ENCODE measurements around the gene IFFO2. TPM values are rescaled to one million over a fixed set of nuclear protein-coding genes. Genes with fewer than 3 reads are reported as not detected.

IFFO2 gene
- total RNA-seq, 2 experiments from 2014 or later = 19.9 to 22.7 TPM

DNA sequence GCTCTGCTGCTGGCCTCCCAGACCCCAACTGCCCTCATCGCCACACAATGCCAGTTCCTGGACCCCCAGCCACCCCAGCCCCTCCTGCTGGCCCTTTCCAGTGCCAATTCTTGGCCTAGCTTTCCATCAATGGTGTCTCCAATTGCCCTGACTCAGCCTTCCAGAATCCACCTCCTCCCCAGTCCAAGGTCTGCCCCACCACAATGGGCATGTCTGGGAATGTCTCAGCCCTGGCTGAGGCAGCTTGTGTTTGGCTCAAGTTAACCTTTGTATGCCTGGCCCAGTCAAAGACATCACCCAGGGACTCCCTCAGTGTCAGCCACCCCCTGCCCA lies 70.5 kb downstream of the IFFO2 start:
- CTCF ChIA-PET = interaction anchor here (1.0 kb wide), 1 partner anchor 11 kb away, joined by 3 read pairs; no protein-coding TSS in a partner anchor
- no peaks in the 10 kb centered on the region for H3K27me3 Mint-ChIP-seq

GRCh38 chr1:18885311-18886002 lies 71.0 kb downstream of the IFFO2 start:
- Mint-ChIP-seq H3K4me1 (no peaks in the 10 kb centered on the region), H3K36me3 (ENCODE audit: low read depth) (no peaks in the 10 kb centered on the region), H3K9me3 (no peaks in the 10 kb centered on the region), H3K27ac (no peak overlapping the region), H3K27me3 (no peaks in the 10 kb centered on the region), H3K4me3 (no peak overlapping the region)
- CTCF ChIA-PET = interaction anchor here (1.0 to 1.9 kb wide), 4 partner anchors 11 to 228 kb away, joined by 5 to 16 read pairs (median 8); partner anchors contain the start of gene ALDH4A1
- DNase-seq = no peak
- POLR2A ChIA-PET = interaction anchor here (1.0 kb wide), 1 partner anchor 17 kb away, joined by 3 read pairs; no protein-coding TSS in a partner anchor

More for the DNA sequence above, 70.5 kb downstream of the IFFO2 start:
- no peak overlapping the region for H3K4me3 Mint-ChIP-seq
- no peaks in the 10 kb centered on the region for H3K4me1 Mint-ChIP-seq
- no peaks in the 10 kb centered on the region for H3K36me3 Mint-ChIP-seq (ENCODE audit: low read depth)
- H3K9me3 Mint-ChIP-seq = no peaks in the 10 kb centered on the region
- no peak overlapping the region for H3K27ac Mint-ChIP-seq
- DNase-seq = no peak
- POLR2A ChIA-PET = interaction anchor here (1.0 kb wide), 1 partner anchor 17 kb away, joined by 3 read pairs; no protein-coding TSS in a partner anchor

DNA sequence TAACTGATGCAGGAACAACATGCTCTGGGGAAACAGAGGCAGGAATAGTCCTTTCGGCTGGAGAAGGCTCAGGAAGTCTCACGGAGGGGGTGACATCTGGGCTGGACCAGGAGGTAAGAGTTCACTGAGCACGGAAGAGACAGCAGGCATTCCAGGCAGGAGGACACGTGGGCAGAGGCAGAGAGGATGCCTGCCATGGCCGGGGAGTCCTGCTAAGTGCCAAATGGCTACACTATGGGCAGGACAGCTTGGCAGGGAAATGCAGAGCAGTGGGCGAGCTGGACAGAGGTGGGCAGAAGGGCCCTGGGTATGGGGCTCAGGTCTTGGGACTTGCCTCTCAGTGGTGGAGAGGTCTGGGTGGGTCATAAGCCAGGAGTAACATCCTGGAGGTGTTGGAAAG lies 71.7 kb downstream of the IFFO2 start:
- Mint-ChIP-seq H3K4me1 (no peaks in the 10 kb centered on the region), H3K27me3 (no peaks in the 10 kb centered on the region), H3K27ac (no peak overlapping the region), H3K9me3 (no peaks in the 10 kb centered on the region), H3K36me3 (ENCODE audit: low read depth) (no peaks in the 10 kb centered on the region), H3K4me3 (no peak overlapping the region)
- DNase-seq = no peak
- ChIA-PET POLR2A (no interaction called here), CTCF (interaction anchor here (0.8 to 2.1 kb wide), 16 partner anchors 8 to 356 kb away, joined by 3 to 16 read pairs (median 8); partner anchors contain the start of gene ALDH4A1)

DNA sequence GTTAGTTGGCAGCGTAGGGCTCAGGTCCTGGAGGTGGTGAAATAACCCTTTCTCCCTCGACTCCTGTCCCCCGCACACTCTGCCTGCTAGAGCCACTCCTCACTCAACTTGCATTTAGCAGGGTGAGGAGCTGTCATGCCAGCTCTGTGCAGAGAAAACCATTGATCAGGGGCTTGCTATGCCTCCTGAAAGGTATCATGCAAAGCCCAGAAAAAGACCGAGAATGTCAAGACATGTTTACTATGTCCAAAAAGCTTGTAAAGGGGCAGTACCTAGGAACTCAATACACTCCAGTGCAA lies 72.1 kb downstream of the IFFO2 start:
- DNase-seq = no peak
- H3K36me3 Mint-ChIP-seq (ENCODE audit: low read depth) = no peaks in the 10 kb centered on the region
- H3K27me3 Mint-ChIP-seq = no peaks in the 10 kb centered on the region
- POLR2A ChIA-PET = no interaction called here
- no peak overlapping the region for H3K27ac Mint-ChIP-seq
- H3K9me3 Mint-ChIP-seq = no peaks in the 10 kb centered on the region
- no peak overlapping the region for H3K4me3 Mint-ChIP-seq
- H3K4me1 Mint-ChIP-seq = no peaks in the 10 kb centered on the region
- CTCF ChIA-PET = interaction anchor here (0.8 to 2.1 kb wide), 19 partner anchors 9 to 356 kb away, joined by 3 to 16 read pairs (median 7); partner anchors contain the start of gene ALDH4A1

- no peak overlapping the region for H3K27ac Mint-ChIP-seq
- no peak overlapping the region for H3K4me3 Mint-ChIP-seq
- DNase-seq = peak; percentile 72
- no peaks in the 10 kb centered on the region for H3K4me1 Mint-ChIP-seq
- no peaks in the 10 kb centered on the region for H3K36me3 Mint-ChIP-seq (ENCODE audit: low read depth)
- H3K9me3 Mint-ChIP-seq = no peaks in the 10 kb centered on the region
- ChIA-PET CTCF (interaction anchor here (0.8 to 2.1 kb wide), 18 partner anchors 9 to 357 kb away, joined by 3 to 16 read pairs (median 7); partner anchors contain the start of gene ALDH4A1), POLR2A (no interaction called here)
- H3K27me3 Mint-ChIP-seq = no peaks in the 10 kb centered on the region
These were observed 72.6 kb downstream of the IFFO2 start for GRCh38 chr1:18883636-18884418.

GRCh38 chr1:18883079-18883478 lies 73.4 kb downstream of the IFFO2 start:
- ChIA-PET CTCF (interaction anchor here (1.6 to 2.1 kb wide), 5 partner anchors 10 to 358 kb away, joined by 5 to 14 read pairs (median 8); no protein-coding TSS in a partner anchor), POLR2A (no interaction called here)
- Mint-ChIP-seq H3K36me3 (ENCODE audit: low read depth) (no peaks in the 10 kb centered on the region), H3K4me3 (no peak overlapping the region), H3K27me3 (no peaks in the 10 kb centered on the region), H3K4me1 (no peaks in the 10 kb centered on the region), H3K9me3 (no peaks in the 10 kb centered on the region), H3K27ac (no peak overlapping the region)
- DNase-seq = no peak

DNA sequence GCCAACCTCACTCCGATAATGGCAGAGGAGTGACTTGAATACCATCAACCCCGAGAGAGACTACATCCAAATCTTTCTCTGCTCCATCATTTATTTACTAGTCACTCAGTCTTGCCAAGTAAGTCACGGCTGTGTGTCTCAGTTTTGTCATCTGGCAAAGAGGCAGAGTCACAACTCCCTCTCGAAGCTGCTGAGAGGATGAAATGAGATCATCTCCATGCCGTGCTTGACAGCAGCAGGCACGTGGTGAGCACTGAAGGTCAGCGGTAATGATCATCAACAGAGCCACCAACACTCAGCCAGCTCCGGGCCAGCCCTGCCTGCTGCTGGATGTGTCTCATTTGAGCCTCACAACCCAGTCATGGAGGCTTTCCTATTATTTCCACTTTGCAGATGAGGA lies 74.0 kb downstream of the IFFO2 start:
- Mint-ChIP-seq H3K9me3 (no peaks in the 10 kb centered on the region), H3K27ac (no peak overlapping the region), H3K4me3 (no peak overlapping the region), H3K27me3 (no peaks in the 10 kb centered on the region), H3K4me1 (no peaks in the 10 kb centered on the region), H3K36me3 (ENCODE audit: low read depth) (no peaks in the 10 kb centered on the region)
- ChIA-PET POLR2A (no interaction called here), CTCF (interaction anchor here (1.6 kb wide), 1 partner anchor 237 kb away, joined by 5 read pairs; no protein-coding TSS in a partner anchor)
- DNase-seq = no peak

GRCh38 chr1:18881642-18882431 lies 74.6 kb downstream of the IFFO2 start:
- POLR2A ChIA-PET = no interaction called here
- Mint-ChIP-seq H3K9me3 (no peaks in the 10 kb centered on the region), H3K4me3 (no peak overlapping the region), H3K27me3 (no peaks in the 10 kb centered on the region), H3K27ac (no peak overlapping the region), H3K36me3 (ENCODE audit: low read depth) (no peaks in the 10 kb centered on the region), H3K4me1 (no peaks in the 10 kb centered on the region)
- DNase-seq = no peak
- CTCF ChIA-PET = no interaction called here

GRCh38 chr1:18881164-18881563 lies 75.3 kb downstream of the IFFO2 start:
- no peak overlapping the region for H3K27ac Mint-ChIP-seq
- no peaks in the 10 kb centered on the region for H3K27me3 Mint-ChIP-seq
- H3K4me3 Mint-ChIP-seq = no peak overlapping the region
- ChIA-PET CTCF (no interaction called here), POLR2A (no interaction called here)
- H3K4me1 Mint-ChIP-seq = no peaks in the 10 kb centered on the region
- no peaks in the 10 kb centered on the region for H3K36me3 Mint-ChIP-seq (ENCODE audit: low read depth)
- DNase-seq = no peak
- H3K9me3 Mint-ChIP-seq = no peaks in the 10 kb centered on the region

DNA sequence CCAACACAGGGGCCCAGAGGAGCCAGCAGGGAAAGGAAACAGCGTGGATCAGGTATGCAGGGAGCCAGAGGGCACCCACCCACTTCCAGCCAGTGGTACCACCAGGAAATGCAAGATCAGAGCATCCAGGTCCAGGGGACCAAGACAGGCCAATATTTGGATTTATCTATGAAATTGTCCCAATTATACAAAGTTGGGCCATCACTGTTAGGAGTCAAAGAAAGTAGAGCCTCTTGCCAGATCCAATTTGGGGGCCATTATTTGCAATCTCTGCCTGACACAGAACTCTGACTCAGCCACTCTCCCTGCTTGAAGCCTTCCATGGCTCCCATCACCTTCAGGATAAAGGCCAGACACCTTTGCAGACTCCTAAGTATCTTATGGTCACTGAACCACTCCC lies 75.9 kb downstream of the IFFO2 start:
- Mint-ChIP-seq H3K9me3 (no peaks in the 10 kb centered on the region), H3K36me3 (ENCODE audit: low read depth) (no peaks in the 10 kb centered on the region), H3K27ac (no peak overlapping the region), H3K27me3 (no peaks in the 10 kb centered on the region), H3K4me1 (no peaks in the 10 kb centered on the region), H3K4me3 (no peak overlapping the region)
- CTCF ChIA-PET = no interaction called here
- DNase-seq = no peak
- POLR2A ChIA-PET = no interaction called here

DNA sequence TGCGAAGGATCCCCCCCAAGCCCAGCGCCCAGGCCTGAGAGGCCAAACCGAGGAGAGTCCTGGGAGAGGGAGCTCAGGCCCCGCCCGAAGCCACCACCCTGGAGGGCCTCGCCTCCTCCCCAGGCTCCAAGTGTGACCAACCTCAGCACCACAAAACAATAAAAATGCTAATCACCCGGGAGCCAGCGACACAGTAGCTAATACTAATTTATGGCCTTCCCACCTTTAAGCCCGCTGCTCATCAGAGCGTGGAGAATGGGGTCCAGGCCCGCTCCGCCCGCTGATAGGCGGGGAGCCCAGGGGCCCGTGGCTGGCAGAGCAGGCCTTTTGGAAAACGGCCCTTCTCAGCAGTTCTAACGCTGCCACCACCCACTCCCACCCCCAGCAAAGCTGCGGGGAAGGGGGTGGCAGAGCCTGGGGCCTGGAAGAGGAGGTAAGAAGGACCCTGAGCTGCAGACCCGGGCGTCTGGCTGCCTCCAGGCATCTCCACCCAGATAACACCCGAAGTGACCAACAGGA lies 76.6 kb downstream of the IFFO2 start:
- ChIA-PET CTCF (no interaction called here), POLR2A (no interaction called here)
- Mint-ChIP-seq H3K4me3 (no peak overlapping the region), H3K36me3 (ENCODE audit: low read depth) (no peaks in the 10 kb centered on the region), H3K27me3 (no peaks in the 10 kb centered on the region), H3K27ac (no peak overlapping the region), H3K9me3 (no peaks in the 10 kb centered on the region), H3K4me1 (no peaks in the 10 kb centered on the region)
- DNase-seq = no peak

GRCh38 chr1:18879215-18879790 lies 77.2 kb downstream of the IFFO2 start:
- Mint-ChIP-seq H3K4me1 (no peaks in the 10 kb centered on the region), H3K27me3 (no peaks in the 10 kb centered on the region), H3K4me3 (no peak overlapping the region), H3K36me3 (ENCODE audit: low read depth) (no peaks in the 10 kb centered on the region), H3K9me3 (no peaks in the 10 kb centered on the region), H3K27ac (no peak overlapping the region)
- no peak for DNase-seq
- ChIA-PET POLR2A (no interaction called here), CTCF (no interaction called here)
